Measurements from ENCODE around the gene ZNF654. TPM values are rescaled to one million over a fixed set of nuclear protein-coding genes. Genes with fewer than 3 reads are reported as not detected.

The ZNF654 gene
- total and polyA plus RNA-seq, 2 donors (not counting 1 experiment from before 2014, with no cell fraction given), result 4.0 to 19.5 TPM

GRCh38 chr3:88101142-88101541 is 42.1 kb downstream of the ZNF654 start:
- Histone ChIP-seq H4K20me1 (ENCODE audit: control insufficient read depth, insufficient read depth, low read length, poor library complexity, severe bottlenecking) (no peaks in the 10 kb centered on the region), H3K79me2 (ENCODE audit: control insufficient read depth, insufficient read depth, low read length) (no peaks in the 10 kb centered on the region), H2AFZ (ENCODE audit: insufficient read depth, low read depth, low read length, poor library complexity, severe bottlenecking) (no peak overlapping the region), H3K27ac (ENCODE audit: low read length in 2 of 2) (no peak overlapping the region), H3K9me3 (ENCODE audit: control extremely low read depth in 1 of 3, control insufficient read depth in 2 of 3, insufficient read depth in 1 of 3, low read length in 2 of 3) (no peaks in the 10 kb centered on the region), H3K9ac (ENCODE audit: low read length) (no peak overlapping the region), H3K36me3 (replicated peaks in 1 of 2; ENCODE audit: control extremely low read depth in 1 of 2, control insufficient read depth in 1 of 2, extremely low read depth in 1 of 2, insufficient read depth in 2 of 2, low read length in 1 of 2) (peaks cover 0 to 5% of the 10 kb centered on the region in 2 experiments), H3K4me3 (ENCODE audit: control extremely low read depth in 1 of 5, extremely low read depth in 1 of 5, insufficient read depth in 1 of 5, low read depth in 2 of 5, low read length in 4 of 5) (no peak overlapping the region), H3K27me3 (replicated peaks in 1 of 4; ENCODE audit: control extremely low read depth in 1 of 4, control insufficient read depth in 3 of 4, insufficient read depth in 4 of 4, low read length in 3 of 4) (no peaks in the 10 kb centered on the region), H3K4me1 (ENCODE audit: control insufficient read depth in 2 of 2, insufficient read depth in 2 of 2, low read length in 2 of 2) (no peaks in the 10 kb centered on the region), H3K4me2 (replicated peaks; ENCODE audit: low read depth, low read length, poor library complexity, severe bottlenecking) (no peak overlapping the region)
- CTCF ChIA-PET, result interaction anchor here (1.0 kb wide), 1 partner anchor 12 kb away, joined by 5 read pairs; no protein-coding TSS in a partner anchor
- intact Hi-C loops (cut with micrococcal nuclease), result no loop called here
- Mint-ChIP-seq H3K9me3 (ENCODE audit: insufficient read depth) (no peaks in the 10 kb centered on the region), H3K27ac (no peak overlapping the region), H3K27me3 (no peaks in the 10 kb centered on the region), H3K4me3 (no peak overlapping the region), H3K4me1 (peaks cover 4% of the 10 kb centered on the region)
- WGBS (ENCODE audit: insufficient coverage), result no CpG with 5 or more reads among the region's 1 CpG
- DNase-seq, result no peak
- POLR2A ChIA-PET, result interaction anchor here (0.5 kb wide), 1 partner anchor 848 kb away, joined by 3 read pairs; no protein-coding TSS in a partner anchor
- no peak for TF ChIP-seq EZH2 (IDR thresholded peaks at IDR 0.05; ENCODE audit: borderline replicate concordance, insufficient read depth, low read depth, low read length, poor library complexity, severe bottlenecking)
- TF ChIP-seq, protein P1, sequence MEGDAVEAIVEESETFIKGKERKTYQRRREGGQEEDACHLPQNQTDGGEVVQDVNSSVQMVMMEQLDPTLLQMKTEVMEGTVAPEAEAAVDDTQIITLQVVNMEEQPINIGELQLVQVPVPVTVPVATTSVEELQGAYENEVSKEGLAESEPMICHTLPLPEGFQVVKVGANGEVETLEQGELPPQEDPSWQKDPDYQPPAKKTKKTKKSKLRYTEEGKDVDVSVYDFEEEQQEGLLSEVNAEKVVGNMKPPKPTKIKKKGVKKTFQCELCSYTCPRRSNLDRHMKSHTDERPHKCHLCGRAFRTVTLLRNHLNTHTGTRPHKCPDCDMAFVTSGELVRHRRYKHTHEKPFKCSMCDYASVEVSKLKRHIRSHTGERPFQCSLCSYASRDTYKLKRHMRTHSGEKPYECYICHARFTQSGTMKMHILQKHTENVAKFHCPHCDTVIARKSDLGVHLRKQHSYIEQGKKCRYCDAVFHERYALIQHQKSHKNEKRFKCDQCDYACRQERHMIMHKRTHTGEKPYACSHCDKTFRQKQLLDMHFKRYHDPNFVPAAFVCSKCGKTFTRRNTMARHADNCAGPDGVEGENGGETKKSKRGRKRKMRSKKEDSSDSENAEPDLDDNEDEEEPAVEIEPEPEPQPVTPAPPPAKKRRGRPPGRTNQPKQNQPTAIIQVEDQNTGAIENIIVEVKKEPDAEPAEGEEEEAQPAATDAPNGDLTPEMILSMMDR (IDR thresholded peaks at IDR 0.05), result no peak
- no peak for ATAC-seq (ENCODE audit: low read depth)

DNA sequence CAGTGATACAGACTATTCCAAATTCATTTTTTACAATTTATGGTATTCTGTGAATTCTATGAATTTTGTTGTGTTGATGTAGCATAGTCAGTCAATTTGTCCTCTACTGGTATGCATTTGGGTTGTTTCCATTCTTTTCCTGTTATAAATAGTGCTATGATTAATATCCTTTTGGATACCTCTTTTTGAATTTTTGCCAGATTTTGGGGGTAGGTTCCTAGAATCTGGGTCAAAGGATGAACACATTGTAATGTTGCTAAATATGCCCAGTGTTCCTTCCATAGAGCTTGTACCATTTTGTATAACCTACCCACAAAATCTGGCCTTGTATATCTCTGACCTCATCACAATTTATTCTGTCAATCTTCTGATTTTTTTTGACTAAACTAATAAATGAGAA is 46.3 kb downstream of the ZNF654 start:
- H3K9me3 ChIP-seq (ENCODE audit: control extremely low read depth in 1 of 3, control insufficient read depth in 2 of 3, insufficient read depth in 1 of 3, low read length in 2 of 3), result no peaks in the 10 kb centered on the region
- Mint-ChIP-seq H3K27me3 (no peaks in the 10 kb centered on the region), H3K4me1 (peaks cover 1% of the 10 kb centered on the region), H3K9me3 (ENCODE audit: insufficient read depth) (no peaks in the 10 kb centered on the region), H3K4me3 (no peak overlapping the region), H3K27ac (no peak overlapping the region)
- DNase-seq (no peak), ATAC-seq (ENCODE audit: low read depth) (no peak)
- peaks cover 0 to 5% of the 10 kb centered on the region in 2 experiments for H3K36me3 ChIP-seq (replicated peaks in 1 of 2; ENCODE audit: control extremely low read depth in 1 of 2, control insufficient read depth in 1 of 2, extremely low read depth in 1 of 2, insufficient read depth in 2 of 2, low read length in 1 of 2)
- no peaks in the 10 kb centered on the region for H3K79me2 ChIP-seq (ENCODE audit: control insufficient read depth, insufficient read depth, low read length)
- H3K27me3 ChIP-seq (replicated peaks in 1 of 4; ENCODE audit: control extremely low read depth in 1 of 4, control insufficient read depth in 3 of 4, insufficient read depth in 4 of 4, low read length in 3 of 4), result no peaks in the 10 kb centered on the region
- no peak overlapping the region for H3K9ac ChIP-seq (ENCODE audit: low read length)
- POLR2A ChIA-PET, result no interaction called here
- TF ChIP-seq, protein P1 (IDR thresholded peaks at IDR 0.05), result no peak
- no peak for TF ChIP-seq EZH2 (IDR thresholded peaks at IDR 0.05; ENCODE audit: borderline replicate concordance, insufficient read depth, low read depth, low read length, poor library complexity, severe bottlenecking)
- no peak overlapping the region for H3K4me3 ChIP-seq (ENCODE audit: control extremely low read depth in 1 of 5, extremely low read depth in 1 of 5, insufficient read depth in 1 of 5, low read depth in 2 of 5, low read length in 4 of 5)
- H4K20me1 ChIP-seq (ENCODE audit: control insufficient read depth, insufficient read depth, low read length, poor library complexity, severe bottlenecking), result no peaks in the 10 kb centered on the region
- no peak overlapping the region for H3K27ac ChIP-seq (ENCODE audit: low read length in 2 of 2)
- no peak overlapping the region for H3K4me2 ChIP-seq (replicated peaks; ENCODE audit: low read depth, low read length, poor library complexity, severe bottlenecking)
- H2AFZ ChIP-seq (ENCODE audit: insufficient read depth, low read depth, low read length, poor library complexity, severe bottlenecking), result no peak overlapping the region
- CTCF ChIA-PET, result no interaction called here
- intact Hi-C loops (cut with micrococcal nuclease), result no loop called here
- no peaks in the 10 kb centered on the region for H3K4me1 ChIP-seq (ENCODE audit: control insufficient read depth in 2 of 2, insufficient read depth in 2 of 2, low read length in 2 of 2)
